Psoas muscle (tissue), 8 donors: Measurements from ENCODE around the gene GMFB. TPM values are rescaled to one million over a fixed set of nuclear protein-coding genes. Genes with fewer than 3 reads are reported as not detected.
"Not testable (repeated sequence)": the region's sequence is repeated elsewhere in the genome, so short reads cannot be mapped to it uniquely, and the experiment has no call there.

Source experiments
- ATAC-seq, 4 donors: fragments of 200-7000 bp; cut with Tn5 transposase; one replicate each; pipeline ENCODE4 v1.9.1; 2020; ENCODE audit warnings: moderate library complexity in 3 of 4, mild to moderate bottlenecking in 2 of 4
- DNase-seq, 2 donors: peaks; one replicate each; pipeline ENCODE4 v3.0.0-alpha.2; 2020
- H3K27ac ChIP-seq: fragments of 200-600 bp; one replicate; pipeline ENCODE4 v1.8.0; 2022
- H3K27me3 ChIP-seq, 3 donors: fragments of 200-600 bp in 1 of 3; one replicate each; pipeline versions ENCODE4 v1.6.1 to v1.8.0; 2013 to 2022; ENCODE audit warnings: low read length in 2 of 3, mild to moderate bottlenecking in 2 of 3, moderate library complexity in 1 of 3; ENCODE audit not compliant: insufficient read depth in 3 of 3
- H3K36me3 ChIP-seq, 2 donors: fragments of 200-600 bp in 1 of 2; one replicate each; pipeline versions ENCODE4 v1.6.1 to v1.8.0; 2013 to 2022; ENCODE audit warnings: low read depth in 1 of 2, mild to moderate bottlenecking in 1 of 2, moderate library complexity in 1 of 2; ENCODE audit not compliant: insufficient read depth in 1 of 2
- H3K4me1 ChIP-seq: fragments of 200-600 bp; one replicate; pipeline ENCODE4 v1.8.0; 2022
- H3K4me3 ChIP-seq: fragments of 200-600 bp; one replicate; pipeline ENCODE4 v1.8.0; 2022; ENCODE audit warnings: mild to moderate bottlenecking
- H3K9me3 ChIP-seq: fragments of 200-600 bp; one replicate; pipeline ENCODE4 v1.8.0; 2022
- CTCF ChIP-seq: fragments of 200-600 bp; IDR thresholded peaks from one replicate; pipeline ENCODE4 v1.8.0; 2022; ENCODE audit warnings: antibody characterized with exemption
- WGBS, 3 donors: extraction: QIAGEN DNeasy Blood & Tissue Kit; methylation state at CpG; one replicate each; pipeline versions ENCODE4 v1.1.6 to v1.1.7; 2013; 5-methylcytosine and 5-hydroxymethylcytosine counted together
- intact Hi-C, 2 donors: fragments of 100-400 bp; cut with DNase I; formaldehyde crosslinking; loops; one replicate each; pipeline versions ENCODE4 v1.11.0 to v1.14.2; 2022
- polyA plus RNA-seq, 3 donors: library from polyadenylated mRNA; stranded (reverse); fragments of 200-250 nt; gene quantifications; one replicate each; pipeline ENCODE4 v1.2.3, GENCODE V29; 2013
- total RNA-seq, 4 donors: library from RNA; stranded (reverse); fragmentation: NEBNext Ultra II Directional in 2 of 4; extraction: Animal tissue kit (Norgen Biotek cat#: 25700) in 2 of 4; gene quantifications; one replicate each; pipeline versions ENCODE4 v1.2.1 to v1.2.4, GENCODE V29; 2021 to 2023
- donor health status: healthy with polysubstance abuse.
- donor health status: DM: no; HTN: no; CAD: no; lungs with moderate emphysema.
- donor health status: Bipolar disorder and iron deficiency.
- donor health status: healthy.
- donor health status: DM: yes; HTN: yes; CAD: no.
- donor health status: DM: no; HTN: no; CAD: no.
- donor health status: DM: no; HTN: no; CAD: no.
- donor health status: DM: yes; HTN: yes; CAD: no.

The GMFB gene
- total and polyA plus RNA-seq, 7 donors, result 5.0 to 22.9 (median 14.5) TPM

- H3K36me3 ChIP-seq, result peaks cover 0 to 7% of the 10 kb centered on the region in 2 donors
- TF ChIP-seq CTCF, result no peak
- 78 to 89% (median 79%) methylated on average over 4 of the region's 4 CpGs for WGBS, 3 donors
- no peaks in the 10 kb centered on the region for H3K27me3 ChIP-seq
- no peak for ATAC-seq
- H3K4me1 ChIP-seq, result peaks cover 24% of the 10 kb centered on the region
- intact Hi-C loops, result no loop called here
- H3K27ac ChIP-seq, result no peak overlapping the region
- H3K4me3 ChIP-seq, result no peak overlapping the region
- no peaks in the 10 kb centered on the region for H3K9me3 ChIP-seq
- no peak for DNase-seq
These were observed 50.1 kb downstream of the GMFB start for GRCh38 chr14:54438703-54439102.

DNA sequence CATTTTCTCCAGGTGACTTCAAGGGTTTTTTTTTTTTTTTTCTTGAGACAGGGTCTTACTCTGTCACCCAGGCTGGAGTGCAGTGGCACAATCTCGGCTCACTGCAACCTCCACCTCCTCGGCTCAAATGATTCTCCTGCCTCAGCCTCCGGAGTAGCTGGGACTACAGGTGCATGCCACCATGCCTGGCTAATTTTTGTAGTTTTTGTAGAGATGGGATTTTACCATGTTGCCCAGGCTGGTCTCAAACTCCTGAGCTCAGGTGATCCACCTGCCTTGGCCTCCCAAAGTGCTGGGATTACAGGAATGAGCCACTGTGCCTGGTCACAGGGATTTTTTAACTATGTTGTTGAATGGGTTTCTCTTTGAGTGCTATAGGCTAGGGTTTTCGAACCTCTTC lies 50.8 kb downstream of the GMFB start:
- H3K27ac ChIP-seq, ATAC-seq, H3K4me3 ChIP-seq, DNase-seq, intact Hi-C loops, H3K9me3 ChIP-seq, H3K36me3 ChIP-seq, H3K27me3 ChIP-seq: not testable (repeated sequence)
- 94 to 95% (median 94%) methylated on average over 4 of the region's 4 CpGs for WGBS, 3 donors
- peaks cover 24% of the 10 kb centered on the region for H3K4me1 ChIP-seq

DNA sequence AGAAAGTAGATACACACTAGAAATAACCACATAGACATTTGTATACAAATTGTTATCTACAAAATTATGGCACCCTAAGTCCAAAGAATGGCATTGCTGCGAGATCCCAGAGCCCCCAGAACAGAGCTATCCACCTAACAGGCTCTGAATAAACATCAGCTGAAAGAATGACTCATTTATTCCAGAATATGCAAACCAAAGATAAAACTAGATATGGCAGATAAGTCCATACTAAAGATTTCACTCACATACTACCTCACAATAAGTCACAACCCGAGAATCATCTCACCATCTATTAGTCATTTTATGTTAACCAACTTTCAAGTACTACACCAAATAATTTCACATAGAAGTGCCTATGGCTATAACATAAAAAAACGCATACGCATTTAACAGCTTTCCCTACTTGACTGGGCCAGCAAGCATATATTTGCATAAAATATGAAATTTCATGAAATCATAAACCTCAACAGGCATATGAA lies 53.2 kb downstream of the GMFB start:
- Histone ChIP-seq H3K36me3 (peaks cover 0 to 17% of the 10 kb centered on the region in 2 donors), H3K9me3 (no peaks in the 10 kb centered on the region), H3K4me3 (no peak overlapping the region), H3K4me1 (peaks cover 24% of the 10 kb centered on the region), H3K27me3 (no peaks in the 10 kb centered on the region), H3K27ac (no peak overlapping the region)
- ATAC-seq, result no peak
- DNase-seq, result no peak
- 91 to 95% (median 92%) methylated on average over 4 of the region's 4 CpGs for WGBS, 3 donors
- TF ChIP-seq CTCF, result no peak
- intact Hi-C loops, result no loop called here

- Histone ChIP-seq H3K36me3 (peaks cover 3 to 68% of the 10 kb centered on the region in 2 donors), H3K9me3 (no peaks in the 10 kb centered on the region), H3K4me3 (no peak overlapping the region), H3K27ac (no peak overlapping the region), H3K27me3 (no peaks in the 10 kb centered on the region), H3K4me1 (no peaks in the 10 kb centered on the region)
- intact Hi-C loops, result no loop called here
- TF ChIP-seq CTCF, result no peak
- WGBS, 3 donors, result 93 to 96% (median 94%) methylated on average over 2 of the region's 2 CpGs
- ATAC-seq (no peak), DNase-seq (no peak)
These were observed 60.3 kb downstream of the GMFB start for GRCh38 chr14:54428527-54428926.

- Histone ChIP-seq H3K36me3 (peaks cover 3 to 68% of the 10 kb centered on the region in 2 donors), H3K9me3 (no peaks in the 10 kb centered on the region), H3K4me1 (no peaks in the 10 kb centered on the region), H3K27ac (no peak overlapping the region), H3K27me3 (no peaks in the 10 kb centered on the region), H3K4me3 (no peak overlapping the region)
- WGBS, 3 donors, result 24 to 44% (median 25%) methylated on average over 3 of the region's 3 CpGs
- intact Hi-C loops, result no loop called here
- peak in 2 of 4 donors; percentile 73 to 79 for ATAC-seq
- no peak for DNase-seq
- no peak for TF ChIP-seq CTCF
These were observed 60.9 kb downstream of the GMFB start for GRCh38 chr14:54427871-54428270.
